ENCODE results near the gene UGP2. TPM values are rescaled to one million over a fixed set of nuclear protein-coding genes. Genes with fewer than 3 reads are reported as not detected.
"Not testable (repeated sequence)": the region's sequence is repeated elsewhere in the genome, so short reads cannot be mapped to it uniquely, and the experiment has no call there.

Gene UGP2
- total RNA-seq, 1 experiment from 2014 or later = 89.5 TPM

- H3K27ac ChIP-seq = no peak overlapping the region
- POLR2A ChIA-PET (ENCODE audit: unreplicated experiment) = no interaction called here
- no TSS peak for BruUV-seq (replicated peaks)
- no peaks in the 10 kb centered on the region for H3K36me3 ChIP-seq (ENCODE audit: low read depth)
- intact Hi-C loops (cut with micrococcal nuclease; ENCODE audit: unreplicated experiment) = no loop called here
- H3K79me2 ChIP-seq (ENCODE audit: low read depth) = no peaks in the 10 kb centered on the region
- 0 out of 2 replicates have a peak, but pooled peaks cover 3% of the 10 kb centered on the region for H3K9me3 ChIP-seq (ENCODE audit: insufficient read depth, low read depth)
- H3K4me2 ChIP-seq = no peak overlapping the region
- H3K4me3 ChIP-seq = no peak overlapping the region
- H3K9me2 ChIP-seq (ENCODE audit: insufficient read depth) = no peaks in the 10 kb centered on the region
- 0 out of 2 replicates have a peak overlapping the region, but pooled peaks have one; percentile 8 for H2AFZ ChIP-seq
- DNase-seq = no peak
- no peaks in the 10 kb centered on the region for H3K27me3 ChIP-seq (ENCODE audit: insufficient read depth, low read depth)
- no peaks in the 10 kb centered on the region for H4K20me1 ChIP-seq (ENCODE audit: insufficient read depth)
- TF ChIP-seq EZH2 (IDR thresholded peaks at IDR 0.05; ENCODE audit: low read depth) (no peak), CTCF (conservative IDR thresholded peaks at IDR 0.05) (no peak)
- H3F3A ChIP-seq (ENCODE audit: insufficient read depth, low read depth) = no peaks in the 10 kb centered on the region; the same call in 1 of the 2 replicates
- CTCF ChIA-PET = no interaction called here
- no peaks in the 10 kb centered on the region for H3K4me1 ChIP-seq (replicated peaks; ENCODE audit: insufficient read depth)
These were observed 44.9 kb upstream of the UGP2 start for GRCh38 chr2:63796796-63797195.

DNA sequence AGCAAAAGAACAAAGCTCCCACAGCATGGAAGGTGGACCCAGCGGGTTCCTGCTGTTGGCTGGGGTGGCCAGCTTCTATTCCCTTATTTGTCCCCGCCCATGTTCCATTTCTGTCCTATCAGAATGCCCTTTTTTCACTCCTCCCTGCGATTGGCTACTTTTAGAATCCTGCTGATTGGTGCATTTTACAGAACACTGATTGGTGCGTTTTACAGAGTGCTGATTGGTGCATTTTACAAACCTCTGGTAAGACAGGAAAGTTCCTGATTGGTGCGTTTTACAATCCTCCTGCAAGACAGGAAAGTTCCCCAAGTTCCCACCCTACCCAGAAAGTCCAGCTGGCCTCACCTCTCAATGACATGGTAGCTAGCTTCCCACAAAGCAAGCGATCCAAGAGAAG, 40.2 kb upstream of the UGP2 start:
- ChIA-PET POLR2A (ENCODE audit: unreplicated experiment) (no interaction called here), CTCF (no interaction called here)
- Histone ChIP-seq H3K9me3 (ENCODE audit: insufficient read depth, low read depth) (no peaks in the 10 kb centered on the region), H3K27me3 (ENCODE audit: insufficient read depth, low read depth) (no peaks in the 10 kb centered on the region), H3K36me3 (ENCODE audit: low read depth) (no peaks in the 10 kb centered on the region), H3K27ac (no peak overlapping the region), H3K79me2 (ENCODE audit: low read depth) (no peaks in the 10 kb centered on the region), H4K20me1 (ENCODE audit: insufficient read depth) (no peaks in the 10 kb centered on the region), H2AFZ (no peak overlapping the region), H3K4me3 (no peak overlapping the region), H3K4me1 (replicated peaks; ENCODE audit: insufficient read depth) (no peaks in the 10 kb centered on the region), H3F3A (ENCODE audit: insufficient read depth, low read depth) (no peaks in the 10 kb centered on the region; the same call in 1 of the 2 replicates), H3K9me2 (ENCODE audit: insufficient read depth) (no peaks in the 10 kb centered on the region), H3K4me2 (no peak overlapping the region)
- TF ChIP-seq CTCF (conservative IDR thresholded peaks at IDR 0.05) (no peak), EZH2 (IDR thresholded peaks at IDR 0.05; ENCODE audit: low read depth) (no peak)
- no TSS peak for BruUV-seq (replicated peaks)
- intact Hi-C loops (cut with micrococcal nuclease; ENCODE audit: unreplicated experiment) = no loop called here
- no peak for DNase-seq

- TF ChIP-seq CTCF (conservative IDR thresholded peaks at IDR 0.05) (no peak), EZH2 (IDR thresholded peaks at IDR 0.05; ENCODE audit: low read depth) (no peak)
- Histone ChIP-seq H3K4me1 (replicated peaks; ENCODE audit: insufficient read depth) (no peaks in the 10 kb centered on the region), H3K4me3 (no peak overlapping the region), H3K4me2 (no peak overlapping the region), H3K27ac (no peak overlapping the region), H2AFZ (no peak overlapping the region), H3K79me2 (ENCODE audit: low read depth) (no peaks in the 10 kb centered on the region), H3F3A (ENCODE audit: insufficient read depth, low read depth) (no peaks in the 10 kb centered on the region; the same call in 1 of the 2 replicates), H3K27me3 (ENCODE audit: insufficient read depth, low read depth) (no peaks in the 10 kb centered on the region), H4K20me1 (ENCODE audit: insufficient read depth) (no peaks in the 10 kb centered on the region), H3K9me3 (ENCODE audit: insufficient read depth, low read depth) (no peaks in the 10 kb centered on the region), H3K36me3 (ENCODE audit: low read depth) (no peaks in the 10 kb centered on the region), H3K9me2 (ENCODE audit: insufficient read depth) (no peaks in the 10 kb centered on the region)
- ChIA-PET POLR2A (ENCODE audit: unreplicated experiment) (no interaction called here), CTCF (interaction anchor here (0.8 kb wide), 1 partner anchor 56 kb away, joined by 3 read pairs; no protein-coding TSS in a partner anchor)
- DNase-seq = no peak
- BruUV-seq (replicated peaks) = no TSS peak
- intact Hi-C loops (cut with micrococcal nuclease; ENCODE audit: unreplicated experiment) = no loop called here
These were observed 36.3 kb upstream of the UGP2 start for GRCh38 chr2:63805412-63805811.

GRCh38 chr2:63808036-63808435, 33.7 kb upstream of the UGP2 start:
- H3K27me3 ChIP-seq (ENCODE audit: insufficient read depth, low read depth); CTCF ChIA-PET; H3K27ac ChIP-seq; H4K20me1 ChIP-seq (ENCODE audit: insufficient read depth); H3F3A ChIP-seq (ENCODE audit: insufficient read depth, low read depth); H3K4me1 ChIP-seq (replicated peaks; ENCODE audit: insufficient read depth); H3K36me3 ChIP-seq (ENCODE audit: low read depth); H3K4me3 ChIP-seq; H3K9me2 ChIP-seq (ENCODE audit: insufficient read depth); POLR2A ChIA-PET (ENCODE audit: unreplicated experiment); H3K9me3 ChIP-seq (ENCODE audit: insufficient read depth, low read depth); H3K79me2 ChIP-seq (ENCODE audit: low read depth); BruUV-seq (replicated peaks); H3K4me2 ChIP-seq; intact Hi-C loops (cut with micrococcal nuclease; ENCODE audit: unreplicated experiment); H2AFZ ChIP-seq; DNase-seq: not testable (repeated sequence)

GRCh38 chr2:63808911-63809310, 32.8 kb upstream of the UGP2 start:
- H4K20me1 ChIP-seq (ENCODE audit: insufficient read depth); H3K27me3 ChIP-seq (ENCODE audit: insufficient read depth, low read depth); H2AFZ ChIP-seq; H3K4me3 ChIP-seq; H3K4me2 ChIP-seq; intact Hi-C loops (cut with micrococcal nuclease; ENCODE audit: unreplicated experiment); POLR2A ChIA-PET (ENCODE audit: unreplicated experiment); BruUV-seq (replicated peaks); H3K9me3 ChIP-seq (ENCODE audit: insufficient read depth, low read depth); H3K9me2 ChIP-seq (ENCODE audit: insufficient read depth); H3F3A ChIP-seq (ENCODE audit: insufficient read depth, low read depth); H3K27ac ChIP-seq; H3K36me3 ChIP-seq (ENCODE audit: low read depth); CTCF ChIA-PET; H3K79me2 ChIP-seq (ENCODE audit: low read depth); DNase-seq; H3K4me1 ChIP-seq (replicated peaks; ENCODE audit: insufficient read depth): not testable (repeated sequence)
